ENCODE data around the gene CTNNA3.

Gene CTNNA3

GRCh38 chr10:66537186-66537585, 1158.8 kb downstream of the CTNNA3 start:
- ATAC-seq (ENCODE audit: low read depth) (no peak), DNase-seq (ENCODE audit: low spot score) (no peak)
- TF ChIP-seq, protein P1, sequence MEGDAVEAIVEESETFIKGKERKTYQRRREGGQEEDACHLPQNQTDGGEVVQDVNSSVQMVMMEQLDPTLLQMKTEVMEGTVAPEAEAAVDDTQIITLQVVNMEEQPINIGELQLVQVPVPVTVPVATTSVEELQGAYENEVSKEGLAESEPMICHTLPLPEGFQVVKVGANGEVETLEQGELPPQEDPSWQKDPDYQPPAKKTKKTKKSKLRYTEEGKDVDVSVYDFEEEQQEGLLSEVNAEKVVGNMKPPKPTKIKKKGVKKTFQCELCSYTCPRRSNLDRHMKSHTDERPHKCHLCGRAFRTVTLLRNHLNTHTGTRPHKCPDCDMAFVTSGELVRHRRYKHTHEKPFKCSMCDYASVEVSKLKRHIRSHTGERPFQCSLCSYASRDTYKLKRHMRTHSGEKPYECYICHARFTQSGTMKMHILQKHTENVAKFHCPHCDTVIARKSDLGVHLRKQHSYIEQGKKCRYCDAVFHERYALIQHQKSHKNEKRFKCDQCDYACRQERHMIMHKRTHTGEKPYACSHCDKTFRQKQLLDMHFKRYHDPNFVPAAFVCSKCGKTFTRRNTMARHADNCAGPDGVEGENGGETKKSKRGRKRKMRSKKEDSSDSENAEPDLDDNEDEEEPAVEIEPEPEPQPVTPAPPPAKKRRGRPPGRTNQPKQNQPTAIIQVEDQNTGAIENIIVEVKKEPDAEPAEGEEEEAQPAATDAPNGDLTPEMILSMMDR (IDR thresholded peaks at IDR 0.05; ENCODE audit: poor library complexity, severe bottlenecking), result no peak
- no peak overlapping the region for H3K4me3 ChIP-seq (ENCODE audit: severe bottlenecking)
- H3K4me1 ChIP-seq (ENCODE audit: insufficient read depth, poor library complexity, severe bottlenecking), result no peaks in the 10 kb centered on the region
- no peaks in the 10 kb centered on the region for H3K27me3 ChIP-seq (ENCODE audit: insufficient read depth, poor library complexity, severe bottlenecking)
- H3K9me3 ChIP-seq (ENCODE audit: severe bottlenecking), result no peaks in the 10 kb centered on the region
- H3K27ac ChIP-seq (ENCODE audit: poor library complexity, severe bottlenecking), result no peak overlapping the region
- no peaks in the 10 kb centered on the region for H3K36me3 ChIP-seq (ENCODE audit: low read depth)

DNA sequence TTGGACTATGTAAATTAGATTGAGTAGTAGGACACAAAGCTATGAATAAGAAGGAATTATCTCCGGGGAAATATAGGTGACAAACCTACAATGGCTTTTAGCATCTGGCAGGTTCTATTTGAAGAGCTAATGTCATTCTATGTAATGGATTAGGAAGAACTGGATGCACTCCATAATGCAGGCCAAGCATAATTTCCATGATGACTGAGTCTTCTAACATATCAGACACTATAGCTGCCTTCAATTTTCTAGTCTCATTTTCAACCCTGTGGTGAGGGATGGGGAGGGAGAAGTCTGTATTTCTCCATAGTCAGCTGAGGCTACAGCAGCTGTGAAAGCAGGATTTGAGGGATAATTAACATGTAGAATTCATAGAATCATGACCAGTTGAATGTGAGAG, 1160.6 kb downstream of the CTNNA3 start:
- no peak overlapping the region for H3K27ac ChIP-seq (ENCODE audit: poor library complexity, severe bottlenecking)
- no peaks in the 10 kb centered on the region for H3K36me3 ChIP-seq (ENCODE audit: low read depth)
- H3K27me3 ChIP-seq (ENCODE audit: insufficient read depth, poor library complexity, severe bottlenecking), result no peaks in the 10 kb centered on the region
- H3K4me3 ChIP-seq (ENCODE audit: severe bottlenecking), result no peak overlapping the region
- DNase-seq (ENCODE audit: low spot score) (no peak), ATAC-seq (ENCODE audit: low read depth) (no peak)
- H3K4me1 ChIP-seq (ENCODE audit: insufficient read depth, poor library complexity, severe bottlenecking), result no peaks in the 10 kb centered on the region
- TF ChIP-seq, protein P1 (IDR thresholded peaks at IDR 0.05; ENCODE audit: poor library complexity, severe bottlenecking), result no peak
- H3K9me3 ChIP-seq (ENCODE audit: severe bottlenecking), result no peaks in the 10 kb centered on the region

DNA sequence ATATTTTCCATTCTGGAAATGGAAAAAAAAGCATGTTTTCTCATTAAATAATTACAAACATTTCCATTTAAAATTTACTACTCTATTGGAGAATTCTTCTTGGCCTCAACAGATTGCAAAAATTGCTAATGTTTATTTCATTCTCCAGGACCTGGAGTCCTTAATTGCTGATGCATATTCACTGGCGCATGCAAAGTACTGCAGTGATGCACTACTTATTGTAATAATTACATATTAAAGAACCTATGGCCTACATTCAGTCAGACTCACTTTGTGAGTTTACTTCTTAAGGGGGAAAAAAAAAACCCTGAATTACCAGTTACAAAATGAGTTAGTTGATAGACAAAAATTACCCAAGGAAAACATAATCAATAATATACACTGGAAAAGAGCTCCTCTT, 1161.1 kb downstream of the CTNNA3 start:
- H3K9me3 ChIP-seq (ENCODE audit: severe bottlenecking), result no peaks in the 10 kb centered on the region
- no peak overlapping the region for H3K4me3 ChIP-seq (ENCODE audit: severe bottlenecking)
- H3K27me3 ChIP-seq (ENCODE audit: insufficient read depth, poor library complexity, severe bottlenecking), result no peaks in the 10 kb centered on the region
- TF ChIP-seq, protein P1 (IDR thresholded peaks at IDR 0.05; ENCODE audit: poor library complexity, severe bottlenecking), result no peak
- DNase-seq (ENCODE audit: low spot score) (no peak), ATAC-seq (ENCODE audit: low read depth) (no peak)
- H3K27ac ChIP-seq (ENCODE audit: poor library complexity, severe bottlenecking), result no peak overlapping the region
- H3K36me3 ChIP-seq (ENCODE audit: low read depth), result no peaks in the 10 kb centered on the region
- no peaks in the 10 kb centered on the region for H3K4me1 ChIP-seq (ENCODE audit: insufficient read depth, poor library complexity, severe bottlenecking)

GRCh38 chr10:66521506-66521905, 1174.5 kb downstream of the CTNNA3 start:
- no peak overlapping the region for H3K27ac ChIP-seq (ENCODE audit: poor library complexity, severe bottlenecking)
- no peak for ATAC-seq (ENCODE audit: low read depth)
- DNase-seq (ENCODE audit: low spot score), result no peak
- TF ChIP-seq, protein P1 (IDR thresholded peaks at IDR 0.05; ENCODE audit: poor library complexity, severe bottlenecking), result no peak
- no peaks in the 10 kb centered on the region for H3K36me3 ChIP-seq (ENCODE audit: low read depth)
- H3K9me3 ChIP-seq (ENCODE audit: severe bottlenecking), result no peaks in the 10 kb centered on the region
- H3K27me3 ChIP-seq (ENCODE audit: insufficient read depth, poor library complexity, severe bottlenecking), result no peaks in the 10 kb centered on the region
- no peak overlapping the region for H3K4me3 ChIP-seq (ENCODE audit: severe bottlenecking)
- no peaks in the 10 kb centered on the region for H3K4me1 ChIP-seq (ENCODE audit: insufficient read depth, poor library complexity, severe bottlenecking)

GRCh38 chr10:66519616-66520015, 1176.4 kb downstream of the CTNNA3 start:
- H3K27ac ChIP-seq (ENCODE audit: poor library complexity, severe bottlenecking), result no peak overlapping the region
- H3K9me3 ChIP-seq (ENCODE audit: severe bottlenecking), result no peaks in the 10 kb centered on the region
- H3K27me3 ChIP-seq (ENCODE audit: insufficient read depth, poor library complexity, severe bottlenecking), result no peaks in the 10 kb centered on the region
- no peaks in the 10 kb centered on the region for H3K36me3 ChIP-seq (ENCODE audit: low read depth)
- TF ChIP-seq, protein P1 (IDR thresholded peaks at IDR 0.05; ENCODE audit: poor library complexity, severe bottlenecking), result no peak
- H3K4me3 ChIP-seq (ENCODE audit: severe bottlenecking), result no peak overlapping the region
- DNase-seq (ENCODE audit: low spot score), result no peak
- H3K4me1 ChIP-seq (ENCODE audit: insufficient read depth, poor library complexity, severe bottlenecking), result no peaks in the 10 kb centered on the region
- no peak for ATAC-seq (ENCODE audit: low read depth)
